ENCODE measurements around the gene BSPH1. TPM values are rescaled to one million over a fixed set of nuclear protein-coding genes. Genes with fewer than 3 reads are reported as not detected.

The BSPH1 gene
- total RNA-seq, 4 donors from 2014 or later: not detected

DNA sequence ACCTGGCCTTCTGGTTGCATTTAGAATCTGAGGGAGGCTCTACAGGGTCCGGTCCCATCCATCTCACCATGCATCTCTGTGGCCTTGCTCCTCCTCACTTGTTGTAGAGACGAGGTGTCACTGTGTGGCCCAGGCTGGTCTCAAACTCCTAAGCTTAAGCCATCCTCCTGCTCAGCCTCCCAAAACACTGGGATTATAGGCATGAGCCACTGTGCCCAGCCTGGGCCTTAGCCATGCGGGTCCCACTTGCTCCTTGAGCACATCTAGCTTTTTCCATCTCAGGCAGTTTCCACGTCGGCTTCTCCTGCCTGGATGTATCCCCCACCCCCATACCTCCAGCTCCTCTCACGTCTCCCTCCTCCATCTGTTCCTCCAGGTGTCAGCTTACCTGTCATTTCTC, 12.3 kb upstream of the BSPH1 start:
- no peaks in the 10 kb centered on the region for H3K9me3 ChIP-seq

DNA sequence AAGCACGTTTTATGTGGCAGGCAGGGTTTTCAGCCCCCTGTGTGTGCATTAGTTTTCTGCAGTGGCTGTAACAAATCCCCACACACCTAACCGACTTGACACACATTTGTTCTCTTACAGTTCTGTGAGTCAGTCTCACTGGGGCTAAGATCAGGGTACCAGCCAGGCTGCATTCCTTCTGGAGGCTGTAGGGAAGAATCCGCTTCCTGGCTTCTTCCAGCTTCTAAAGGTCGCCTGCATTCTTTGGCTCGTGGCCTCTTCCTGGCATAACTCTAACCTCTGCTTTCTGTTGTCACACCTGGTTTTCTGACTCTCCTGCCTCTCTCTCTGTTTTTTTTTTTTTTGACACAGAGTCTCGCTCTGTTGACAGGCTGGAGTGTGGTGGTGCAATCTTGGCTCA, 8.9 kb upstream of the BSPH1 start:
- no peak overlapping the region for H3K4me3 ChIP-seq
- H3K4me1 ChIP-seq: no peaks in the 10 kb centered on the region
- DNase-seq: no peak
- H3K9me3 ChIP-seq: no peaks in the 10 kb centered on the region
- no peak for TF ChIP-seq POLR2A (IDR thresholded peaks at IDR 0.05)
- TF ChIP-seq, protein P1, sequence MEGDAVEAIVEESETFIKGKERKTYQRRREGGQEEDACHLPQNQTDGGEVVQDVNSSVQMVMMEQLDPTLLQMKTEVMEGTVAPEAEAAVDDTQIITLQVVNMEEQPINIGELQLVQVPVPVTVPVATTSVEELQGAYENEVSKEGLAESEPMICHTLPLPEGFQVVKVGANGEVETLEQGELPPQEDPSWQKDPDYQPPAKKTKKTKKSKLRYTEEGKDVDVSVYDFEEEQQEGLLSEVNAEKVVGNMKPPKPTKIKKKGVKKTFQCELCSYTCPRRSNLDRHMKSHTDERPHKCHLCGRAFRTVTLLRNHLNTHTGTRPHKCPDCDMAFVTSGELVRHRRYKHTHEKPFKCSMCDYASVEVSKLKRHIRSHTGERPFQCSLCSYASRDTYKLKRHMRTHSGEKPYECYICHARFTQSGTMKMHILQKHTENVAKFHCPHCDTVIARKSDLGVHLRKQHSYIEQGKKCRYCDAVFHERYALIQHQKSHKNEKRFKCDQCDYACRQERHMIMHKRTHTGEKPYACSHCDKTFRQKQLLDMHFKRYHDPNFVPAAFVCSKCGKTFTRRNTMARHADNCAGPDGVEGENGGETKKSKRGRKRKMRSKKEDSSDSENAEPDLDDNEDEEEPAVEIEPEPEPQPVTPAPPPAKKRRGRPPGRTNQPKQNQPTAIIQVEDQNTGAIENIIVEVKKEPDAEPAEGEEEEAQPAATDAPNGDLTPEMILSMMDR (IDR thresholded peaks at IDR 0.05): no peak
- no peak overlapping the region for H3K27ac ChIP-seq
- no peaks in the 10 kb centered on the region for H3K36me3 ChIP-seq
- H3K27me3 ChIP-seq: no peaks in the 10 kb centered on the region

More for the DNA sequence above, 12.3 kb upstream of the BSPH1 start:
- no peak overlapping the region for H3K27ac ChIP-seq
- TF ChIP-seq POLR2A (IDR thresholded peaks at IDR 0.05): no peak
- TF ChIP-seq, protein P1 (IDR thresholded peaks at IDR 0.05): no peak
- H3K4me1 ChIP-seq: no peaks in the 10 kb centered on the region
- H3K4me3 ChIP-seq: no peak overlapping the region
- H3K36me3 ChIP-seq: no peaks in the 10 kb centered on the region
- DNase-seq: no peak
- no peaks in the 10 kb centered on the region for H3K27me3 ChIP-seq

GRCh38 chr19:47998800-47999199, 6.8 kb upstream of the BSPH1 start:
- no peaks in the 10 kb centered on the region for H3K9me3 ChIP-seq
- H3K27me3 ChIP-seq: no peaks in the 10 kb centered on the region
- no peaks in the 10 kb centered on the region for H3K36me3 ChIP-seq
- no peak for DNase-seq
- H3K27ac ChIP-seq: no peak overlapping the region
- H3K4me3 ChIP-seq: no peak overlapping the region
- H3K4me1 ChIP-seq: no peaks in the 10 kb centered on the region
- TF ChIP-seq, protein P1 (IDR thresholded peaks at IDR 0.05): no peak
- TF ChIP-seq POLR2A (IDR thresholded peaks at IDR 0.05): no peak

DNA sequence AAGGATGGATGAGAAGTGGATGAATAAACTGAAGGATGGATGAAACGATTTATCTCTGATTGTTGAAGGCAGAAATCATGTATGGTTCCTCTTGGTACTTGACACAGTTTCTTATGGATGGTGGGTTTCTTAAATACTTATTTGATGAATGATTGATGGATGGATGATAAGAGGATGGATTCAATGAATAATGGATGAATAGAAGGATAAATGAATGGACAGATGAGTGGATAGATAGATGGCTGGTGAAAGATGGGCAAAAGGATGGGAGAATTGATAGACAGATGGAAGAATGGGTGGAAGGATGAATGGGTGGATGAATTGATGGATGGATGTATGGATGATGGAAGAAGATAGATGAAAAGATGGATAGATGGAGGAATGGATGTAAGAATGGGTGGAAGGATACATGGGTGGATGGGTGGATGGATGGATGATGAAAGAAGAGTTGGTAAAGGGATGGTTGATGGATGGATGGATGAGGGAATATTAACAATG, 4.3 kb upstream of the BSPH1 start:
- Histone ChIP-seq H3K27ac (no peak overlapping the region), H3K4me1 (no peaks in the 10 kb centered on the region), H3K36me3 (no peaks in the 10 kb centered on the region), H3K9me3 (no peaks in the 10 kb centered on the region), H3K4me3 (no peak overlapping the region), H3K27me3 (no peaks in the 10 kb centered on the region)
- TF ChIP-seq POLR2A (IDR thresholded peaks at IDR 0.05): no peak
- TF ChIP-seq, protein P1 (IDR thresholded peaks at IDR 0.05): no peak
- DNase-seq: no peak

GRCh38 chr19:47994209-47994802, 2.3 kb upstream of the BSPH1 start, which contains the start of gene ELSPBP1:
Gene ELSPBP1 (plus strand): TSS chr19:47994632. CDS start chr19:48008668, 14,036 bp downstream.
- no peak for TF ChIP-seq POLR2A (IDR thresholded peaks at IDR 0.05)
- TF ChIP-seq, protein P1 (IDR thresholded peaks at IDR 0.05): no peak
- no peaks in the 10 kb centered on the region for H3K27me3 ChIP-seq
- no peak within 1 kb of the TSS for H3K27ac ChIP-seq
- no peaks in the 10 kb centered on the region for H3K4me1 ChIP-seq
- H3K9me3 ChIP-seq: no peaks in the 10 kb centered on the region
- H3K36me3 ChIP-seq: no peaks in the 10 kb centered on the region
- DNase-seq: no peak
- H3K4me3 ChIP-seq: no peak within 1 kb of the TSS

Measured in Peyer's patch (tissue), 4 donors.